ENCODE results near the gene RNF19B. TPM values are rescaled to one million over a fixed set of nuclear protein-coding genes. Genes with fewer than 3 reads are reported as not detected.

RNF19B gene
- total RNA-seq, 1 experiment from 2014 or later: 22.5 TPM

DNA sequence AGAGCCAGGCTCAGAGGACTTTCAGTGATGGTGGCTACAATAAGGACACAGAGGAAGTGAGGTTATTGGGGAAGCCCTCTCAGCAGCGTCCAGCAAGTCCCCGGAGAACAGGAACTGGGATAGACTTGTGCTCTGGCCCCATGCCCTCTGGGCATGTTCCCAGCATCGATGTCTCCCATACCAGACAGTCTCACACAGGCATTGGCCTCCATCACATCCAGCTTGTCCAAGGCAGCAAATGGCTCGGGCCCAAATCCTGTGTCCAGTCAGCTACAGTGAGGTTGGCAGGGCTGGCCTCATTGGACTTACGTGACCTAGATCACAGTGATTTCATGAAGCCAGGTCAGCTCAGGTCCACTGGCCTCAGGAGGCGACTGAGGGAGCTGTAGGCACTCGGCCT lies 43.8 kb downstream of the RNF19B start:
- Histone ChIP-seq H3K27me3 (ENCODE audit: insufficient read depth, low read length) (no peaks in the 10 kb centered on the region), H2AFZ (ENCODE audit: low read depth, low read length, poor library complexity, severe bottlenecking) (no peak overlapping the region), H3K79me2 (ENCODE audit: insufficient read depth, low read length) (no peaks in the 10 kb centered on the region), H3K9me3 (ENCODE audit: control insufficient read depth in 1 of 2, insufficient read depth in 1 of 2, low read depth in 1 of 2, low read length in 2 of 2) (no peaks in the 10 kb centered on the region), H3K9me2 (ENCODE audit: insufficient read depth) (no peaks in the 10 kb centered on the region), H3K9ac (ENCODE audit: low read length) (no peak overlapping the region), H3K4me2 (ENCODE audit: low read length) (no peak overlapping the region), H3K4me3 (replicated peaks in 1 of 2; ENCODE audit: low read depth in 1 of 2, low read length in 2 of 2) (no peak overlapping the region), H3K27ac (ENCODE audit: low read depth, low read length) (no peak overlapping the region), H4K20me1 (ENCODE audit: insufficient read depth) (no peaks in the 10 kb centered on the region), H3K4me1 (ENCODE audit: control insufficient read depth in 1 of 2, insufficient read depth in 2 of 2, low read length in 2 of 2) (no peaks in the 10 kb centered on the region), H3K36me3 (ENCODE audit: control insufficient read depth in 1 of 2, insufficient read depth in 2 of 2, low read length in 2 of 2) (no peaks in the 10 kb centered on the region)
- ChIA-PET RAD21 (ENCODE audit: low non-redundant PET in 1 of 2, low total read pairs in 2 of 2, uncharacterized antibody in 2 of 2, unreplicated experiment in 2 of 2) (no interaction called here), POLR2A (no interaction called here), CTCF (no interaction called here)
- intact Hi-C loops (cut with micrococcal nuclease): no loop called here
- no TSS peak for BruUV-seq (replicated peaks)
- DNase-seq (ENCODE audit: low read depth, low spot score) (no peak), ATAC-seq (no peak)
- TF ChIP-seq SP1 (IDR thresholded peaks at IDR 0.05; ENCODE audit: low read depth) (no peak), TCF7L2 (IDR thresholded peaks at IDR 0.05; ENCODE audit: borderline replicate concordance, extremely low read depth, insufficient read depth, insufficient read length) (no peak), JUND (IDR thresholded peaks at IDR 0.05) (no peak)

DNA sequence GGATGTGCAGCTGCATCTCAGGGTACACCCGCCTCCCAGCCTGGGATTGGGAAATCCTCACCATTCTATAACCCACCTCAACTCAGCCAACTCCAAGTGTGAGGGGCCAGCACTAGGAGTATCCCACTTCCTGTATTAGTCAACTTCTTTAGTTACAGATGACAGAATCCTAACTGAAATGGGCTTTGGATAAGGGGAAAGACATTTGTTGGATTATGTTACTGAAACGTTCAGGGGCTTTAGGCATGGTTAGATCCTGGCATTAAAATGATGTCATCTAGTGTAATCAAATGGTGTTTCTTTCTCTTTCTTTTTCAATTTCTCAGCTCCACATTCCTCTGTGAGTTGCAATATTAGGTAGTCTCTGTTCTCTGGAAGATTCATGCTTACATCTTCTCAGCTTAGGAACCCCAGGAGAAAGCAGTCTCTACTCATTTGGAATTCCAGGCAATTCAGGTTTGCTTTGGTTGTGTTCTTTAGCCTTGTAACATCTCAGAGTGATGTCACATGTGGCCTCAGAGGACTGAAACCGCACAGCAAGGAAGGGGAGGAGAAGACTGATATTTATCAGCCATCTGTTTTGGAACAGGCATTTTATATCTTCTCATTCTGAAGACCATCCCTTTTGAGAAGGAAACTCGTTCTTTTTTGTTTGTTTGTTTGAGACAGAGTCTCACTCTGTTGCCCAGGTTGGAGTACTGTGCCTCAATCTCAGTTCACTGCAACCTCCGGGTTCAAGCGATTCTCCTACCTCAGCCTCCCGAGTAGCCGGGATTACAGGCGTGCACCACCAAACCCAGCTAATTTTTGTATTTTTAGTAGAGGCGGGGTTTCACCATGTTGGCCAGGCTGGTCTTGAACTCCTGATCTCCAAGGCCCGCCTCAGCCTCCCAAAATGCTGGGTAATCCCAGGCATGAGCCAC lies 44.5 kb downstream of the RNF19B start:
- ChIA-PET POLR2A (interaction anchor here (1.2 kb wide), 1 partner anchor 45 kb away, joined by 3 read pairs; the partner anchor contains the start of gene RNF19B), RAD21 (ENCODE audit: low non-redundant PET in 1 of 2, low total read pairs in 2 of 2, uncharacterized antibody in 2 of 2, unreplicated experiment in 2 of 2) (no interaction called here), CTCF (no interaction called here)
- H3K4me1 ChIP-seq (ENCODE audit: control insufficient read depth in 1 of 2, insufficient read depth in 2 of 2, low read length in 2 of 2): no peaks in the 10 kb centered on the region
- H3K9me3 ChIP-seq (ENCODE audit: control insufficient read depth in 1 of 2, insufficient read depth in 1 of 2, low read depth in 1 of 2, low read length in 2 of 2): no peaks in the 10 kb centered on the region
- H4K20me1 ChIP-seq (ENCODE audit: insufficient read depth): no peaks in the 10 kb centered on the region
- no peak overlapping the region for H3K9ac ChIP-seq (ENCODE audit: low read length)
- no peak overlapping the region for H3K4me2 ChIP-seq (ENCODE audit: low read length)
- DNase-seq (ENCODE audit: low read depth, low spot score) (no peak), ATAC-seq (no peak)
- no peak overlapping the region for H2AFZ ChIP-seq (ENCODE audit: low read depth, low read length, poor library complexity, severe bottlenecking)
- H3K9me2 ChIP-seq (ENCODE audit: insufficient read depth): no peaks in the 10 kb centered on the region
- H3K79me2 ChIP-seq (ENCODE audit: insufficient read depth, low read length): no peaks in the 10 kb centered on the region
- no peak for TF ChIP-seq POLR2A (IDR thresholded peaks at IDR 0.05; ENCODE audit: borderline replicate concordance, extremely low read depth, insufficient read depth, insufficient read length)
- TF ChIP-seq, protein P1, sequence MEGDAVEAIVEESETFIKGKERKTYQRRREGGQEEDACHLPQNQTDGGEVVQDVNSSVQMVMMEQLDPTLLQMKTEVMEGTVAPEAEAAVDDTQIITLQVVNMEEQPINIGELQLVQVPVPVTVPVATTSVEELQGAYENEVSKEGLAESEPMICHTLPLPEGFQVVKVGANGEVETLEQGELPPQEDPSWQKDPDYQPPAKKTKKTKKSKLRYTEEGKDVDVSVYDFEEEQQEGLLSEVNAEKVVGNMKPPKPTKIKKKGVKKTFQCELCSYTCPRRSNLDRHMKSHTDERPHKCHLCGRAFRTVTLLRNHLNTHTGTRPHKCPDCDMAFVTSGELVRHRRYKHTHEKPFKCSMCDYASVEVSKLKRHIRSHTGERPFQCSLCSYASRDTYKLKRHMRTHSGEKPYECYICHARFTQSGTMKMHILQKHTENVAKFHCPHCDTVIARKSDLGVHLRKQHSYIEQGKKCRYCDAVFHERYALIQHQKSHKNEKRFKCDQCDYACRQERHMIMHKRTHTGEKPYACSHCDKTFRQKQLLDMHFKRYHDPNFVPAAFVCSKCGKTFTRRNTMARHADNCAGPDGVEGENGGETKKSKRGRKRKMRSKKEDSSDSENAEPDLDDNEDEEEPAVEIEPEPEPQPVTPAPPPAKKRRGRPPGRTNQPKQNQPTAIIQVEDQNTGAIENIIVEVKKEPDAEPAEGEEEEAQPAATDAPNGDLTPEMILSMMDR (IDR thresholded peaks at IDR 0.05 in 2 of 3, conservative IDR thresholded peaks at IDR 0.05 in 1 of 3; ENCODE audit: borderline replicate concordance in 1 of 3, insufficient read depth in 1 of 3, low read depth in 2 of 3, low read length in 2 of 3): no peak
- TF ChIP-seq FOSL1 (IDR thresholded peaks at IDR 0.05; ENCODE audit: low read depth): no peak
- TF ChIP-seq CEBPB (IDR thresholded peaks at IDR 0.05; ENCODE audit: low read depth): no peak
- TF ChIP-seq EGR1 (IDR thresholded peaks at IDR 0.05; ENCODE audit: low read depth): no peak
- TF ChIP-seq SP1 (IDR thresholded peaks at IDR 0.05; ENCODE audit: low read depth): no peak
- no peak for TF ChIP-seq YY1 (IDR thresholded peaks at IDR 0.05; ENCODE audit: extremely low read depth, insufficient replicate concordance, low read depth, low read length)
- no peak for TF ChIP-seq JUND (IDR thresholded peaks at IDR 0.05)
- TF ChIP-seq, protein P2, sequence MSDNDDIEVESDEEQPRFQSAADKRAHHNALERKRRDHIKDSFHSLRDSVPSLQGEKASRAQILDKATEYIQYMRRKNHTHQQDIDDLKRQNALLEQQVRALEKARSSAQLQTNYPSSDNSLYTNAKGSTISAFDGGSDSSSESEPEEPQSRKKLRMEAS (IDR thresholded peaks at IDR 0.05): no peak
- no peaks in the 10 kb centered on the region for H3K27me3 ChIP-seq (ENCODE audit: insufficient read depth, low read length)
- H3K36me3 ChIP-seq (ENCODE audit: control insufficient read depth in 1 of 2, insufficient read depth in 2 of 2, low read length in 2 of 2): no peaks in the 10 kb centered on the region
- no TSS peak for BruUV-seq (replicated peaks)
- no peak overlapping the region for H3K27ac ChIP-seq (ENCODE audit: low read depth, low read length)
- no peak overlapping the region for H3K4me3 ChIP-seq (replicated peaks in 1 of 2; ENCODE audit: low read depth in 1 of 2, low read length in 2 of 2)
- intact Hi-C loops (cut with micrococcal nuclease): no loop called here

Measured in HCT116 (cell line).